HS-27A (cell line): Measurements from ENCODE around the gene TMEM174.

Experiments used
- DNase-seq: peaks from one replicate; pipeline ENCODE4 v3.0.0-alpha.2; 2012; ENCODE audit warnings: low read depth, missing footprints

The TMEM174 gene, protein sequence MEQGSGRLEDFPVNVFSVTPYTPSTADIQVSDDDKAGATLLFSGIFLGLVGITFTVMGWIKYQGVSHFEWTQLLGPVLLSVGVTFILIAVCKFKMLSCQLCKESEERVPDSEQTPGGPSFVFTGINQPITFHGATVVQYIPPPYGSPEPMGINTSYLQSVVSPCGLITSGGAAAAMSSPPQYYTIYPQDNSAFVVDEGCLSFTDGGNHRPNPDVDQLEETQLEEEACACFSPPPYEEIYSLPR

GRCh38 chr5:73172951-73173350, at the start of gene TMEM174:
Gene TMEM174 (plus strand): TSS chr5:73173193. CDS start chr5:73173244, 51 bp downstream.
- DNase-seq: no peak

DNA sequence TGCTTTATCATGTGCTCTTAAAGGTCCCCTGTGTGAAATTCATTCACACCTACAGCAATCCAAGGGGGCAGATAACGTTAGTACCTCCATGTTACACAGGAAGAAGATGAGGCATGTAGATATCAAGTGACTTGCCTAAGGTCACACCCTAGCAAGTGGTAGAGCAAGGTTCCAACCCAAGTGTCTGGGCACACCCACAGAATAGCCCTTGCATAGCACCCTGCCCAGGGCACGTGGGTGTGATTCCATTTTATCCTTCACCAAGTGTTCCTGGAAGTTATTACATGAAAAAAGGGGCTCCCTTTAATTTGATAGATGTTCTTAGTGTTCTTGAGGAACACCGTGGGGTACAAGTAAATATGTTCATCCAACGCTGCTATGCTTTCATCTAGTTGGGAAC, 47.7 kb upstream of the TMEM174 start:
- DNase-seq: no peak

DNA sequence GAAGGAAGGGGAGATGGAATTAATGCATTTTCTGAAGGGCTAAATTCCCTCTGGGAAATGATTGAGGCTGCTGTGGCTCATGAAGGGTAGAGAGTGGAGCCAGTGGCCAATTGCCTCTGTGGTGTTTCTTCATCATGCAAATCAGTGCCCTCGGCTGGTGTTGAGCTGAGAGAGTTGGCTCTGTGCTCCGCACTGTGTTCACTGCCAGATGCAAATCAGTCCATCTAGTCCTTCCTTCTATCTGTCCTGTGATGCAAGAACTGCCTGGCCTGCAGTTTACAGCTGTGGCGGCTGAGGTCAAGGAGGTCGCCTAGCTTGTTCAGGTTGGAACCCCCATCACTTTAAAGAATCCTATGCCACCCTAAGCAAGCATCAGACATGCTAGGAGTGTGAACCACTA, 46.6 kb upstream of the TMEM174 start:
- DNase-seq: no peak

- DNase-seq: no peak
Observed at GRCh38 chr5:73126957-73127356, 46.0 kb upstream of the TMEM174 start.

GRCh38 chr5:73129143-73129542, 43.9 kb upstream of the TMEM174 start:
- no peak for DNase-seq

GRCh38 chr5:73130811-73131210, 42.2 kb upstream of the TMEM174 start:
- no peak for DNase-seq

DNA sequence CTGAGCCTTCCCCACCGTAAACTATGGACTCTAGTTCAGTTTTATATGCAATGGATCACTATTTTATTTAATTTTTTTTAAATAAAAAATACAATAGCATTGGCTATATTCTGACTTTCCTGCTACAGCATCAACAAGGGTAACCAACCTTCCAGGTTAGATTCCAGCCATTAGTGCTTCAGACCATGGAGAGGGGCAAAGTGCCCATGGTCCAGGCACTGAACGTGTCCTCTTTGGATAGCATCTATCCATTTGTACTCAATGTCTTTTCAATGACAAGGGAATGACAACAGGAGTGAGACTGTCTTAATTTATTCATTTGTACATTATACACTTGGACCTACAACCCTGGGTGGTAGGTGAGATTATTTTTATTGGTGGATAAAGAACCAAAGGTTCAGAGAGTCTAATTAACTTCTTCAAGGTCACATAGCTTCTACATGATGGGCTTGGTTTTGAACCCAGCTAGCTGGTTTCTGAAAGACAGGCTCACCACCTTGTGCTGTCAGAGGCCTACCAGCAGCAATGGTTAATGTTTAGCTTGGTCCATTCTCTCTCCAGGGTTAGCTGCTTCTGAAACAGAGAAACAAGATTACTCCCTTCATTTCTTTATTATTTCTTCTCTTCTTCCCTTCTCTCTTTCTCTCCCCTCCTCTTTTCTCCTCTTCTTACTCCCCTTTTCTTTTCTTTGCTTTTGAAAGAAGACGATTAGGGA, 41.1 kb upstream of the TMEM174 start:
- no peak for DNase-seq

DNA sequence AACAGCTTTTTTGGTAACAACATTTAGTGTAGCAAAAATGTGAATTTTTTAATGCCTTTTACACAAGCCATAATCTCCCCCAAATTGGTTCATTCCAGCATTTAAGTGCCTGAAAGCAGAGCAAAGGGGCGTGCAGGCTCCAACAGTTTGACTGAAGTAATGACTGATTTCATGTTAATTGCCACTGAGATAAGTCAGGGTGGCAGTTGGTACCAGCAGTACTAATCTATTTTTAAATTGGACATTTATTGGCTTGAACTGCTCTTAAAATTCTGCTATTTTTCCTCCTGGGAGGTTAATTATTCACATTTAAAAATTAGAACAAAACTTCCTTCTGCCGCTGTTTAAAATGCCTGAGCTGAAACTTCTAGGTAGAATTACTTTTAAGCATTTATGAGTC, 40.2 kb upstream of the TMEM174 start:
- DNase-seq: no peak

GRCh38 chr5:73135021-73135420, 38.0 kb upstream of the TMEM174 start:
- no peak for DNase-seq

- no peak for DNase-seq
Observed at GRCh38 chr5:73135429-73136054, 37.5 kb upstream of the TMEM174 start.

DNA sequence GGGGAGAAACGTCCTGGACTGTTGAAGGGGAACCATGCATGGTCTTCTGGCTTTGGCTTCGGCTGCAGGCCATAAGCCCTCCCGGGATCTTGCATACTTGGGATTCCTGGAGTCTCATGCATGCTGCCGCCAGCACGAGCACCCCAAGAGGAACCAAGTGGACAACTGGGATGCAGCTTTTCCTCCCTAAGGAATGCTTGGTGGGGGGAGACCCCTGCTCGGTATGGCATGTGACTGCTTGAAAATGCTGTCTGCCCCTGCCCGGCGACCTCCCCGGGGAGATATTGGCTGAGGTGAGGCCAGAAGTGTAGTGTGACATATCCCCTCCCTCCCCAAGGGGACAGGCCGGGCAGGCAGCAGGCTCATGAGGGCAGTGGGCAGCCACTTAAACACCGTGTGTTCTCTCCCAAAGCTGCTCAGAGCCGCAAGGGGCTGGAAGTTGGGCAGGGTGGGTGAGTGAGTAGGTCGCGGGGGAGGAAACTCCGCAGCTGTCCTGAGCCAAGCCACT, 36.9 kb upstream of the TMEM174 start:
- no peak for DNase-seq

- DNase-seq: no peak
Observed at GRCh38 chr5:73137563-73138530, 35.1 kb upstream of the TMEM174 start.

GRCh38 chr5:73139485-73139884, 33.5 kb upstream of the TMEM174 start:
- DNase-seq: no peak

- DNase-seq: no peak
Observed at GRCh38 chr5:73140801-73141200, 32.2 kb upstream of the TMEM174 start.

DNA sequence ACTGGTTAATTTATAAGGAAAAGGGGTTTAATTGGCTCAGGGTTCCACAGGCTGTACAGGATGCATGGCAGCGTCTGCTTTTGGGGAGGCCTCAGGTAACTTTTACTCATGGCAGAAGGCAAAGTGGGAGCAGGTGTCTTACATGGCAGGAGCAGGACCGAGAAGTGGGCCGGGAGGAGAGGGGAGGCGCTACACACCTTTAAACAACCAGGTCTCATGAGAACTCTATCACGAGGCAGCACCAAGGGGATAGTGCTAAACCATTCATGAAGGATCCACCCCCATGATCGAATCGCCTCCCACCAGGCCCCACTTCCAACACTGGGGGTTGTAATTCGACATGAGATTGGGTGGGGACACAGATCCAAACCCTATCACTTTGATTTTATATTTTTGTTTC, 31.0 kb upstream of the TMEM174 start:
- no peak for DNase-seq

GRCh38 chr5:73143716-73144115, 29.3 kb upstream of the TMEM174 start:
- no peak for DNase-seq

GRCh38 chr5:73149540-73149939, 23.5 kb upstream of the TMEM174 start:
- no peak for DNase-seq

DNA sequence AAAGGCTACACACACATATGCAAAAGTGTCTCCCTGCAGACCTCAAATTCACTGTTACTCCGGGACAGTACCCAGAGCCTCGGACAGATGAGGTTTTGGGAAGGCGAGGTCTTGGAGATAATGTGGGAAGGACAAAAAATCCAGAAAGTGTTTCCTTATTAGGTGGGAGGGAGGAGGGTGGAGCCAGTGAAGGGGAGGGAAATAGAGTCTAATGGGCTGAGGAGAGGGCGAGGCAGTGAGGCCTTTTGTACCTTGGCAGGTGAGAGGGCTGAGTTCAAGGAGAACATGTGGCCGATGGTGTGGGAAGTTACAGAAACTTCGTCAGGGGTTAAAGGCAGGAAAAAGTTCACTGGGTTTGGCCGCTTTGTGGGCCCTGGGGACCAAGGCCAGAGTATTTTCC, 22.1 kb upstream of the TMEM174 start:
- DNase-seq: no peak

- DNase-seq: no peak
Observed at GRCh38 chr5:73151766-73152410, 21.1 kb upstream of the TMEM174 start.

GRCh38 chr5:73152411-73153388, 20.3 kb upstream of the TMEM174 start:
- DNase-seq: no peak
